GM12878 (cell line): ENCODE data around the gene DEPDC1B. TPM values are rescaled to one million over a fixed set of nuclear protein-coding genes. Genes with fewer than 3 reads are reported as not detected.

Source experiments
- ATAC-seq: fragments of 200-7000 bp; cut with Tn5 transposase; 3 replicates; pipeline ENCODE4 v1.9.1; 2020; ENCODE audit warnings: mild to moderate bottlenecking, moderate library complexity
- BruUV-seq: library from RNA; stranded (reverse); fragments of 400-500 nt; replicated peaks from 2 replicates; lab custom pipeline; 2021; lab: Mats Ljungman, UMichigan
- CTCF ChIA-PET: fragments of 300-600 bp; sonication (Branson Sonifier 250); formaldehyde crosslinking; extraction: SDS; loops from one replicate; lab custom pipeline; 2021; ENCODE audit warnings: inconsistent platforms; lab: Yijun Ruan, JAX
- POLR2A ChIA-PET: fragments of 350-600 bp; formaldehyde crosslinking; extraction: SDS; loops from one replicate; lab custom pipeline; 2021; ENCODE audit warnings: inconsistent platforms; lab: Charles Lee
- RAD21 ChIA-PET: fragments of 300-600 bp; sonication (Branson Sonifier 250); formaldehyde crosslinking; loops from one replicate; lab custom pipeline; 2023; ENCODE audit warnings: antibody characterized with exemption; ENCODE audit not compliant: unreplicated experiment; lab: Charles Lee
- SMC1A ChIA-PET: fragments of 300-600 bp; sonication (Branson Sonifier 250); formaldehyde crosslinking; loops from one replicate; lab custom pipeline; 2023; ENCODE audit not compliant: unreplicated experiment, uncharacterized antibody; lab: Charles Lee
- DNase-seq: peaks from one replicate; pipeline ENCODE4 v3.0.0-alpha.2; 2011; ENCODE audit warnings: low read depth, low spot score
- FAIRE-seq: peaks from 3 replicates; lab custom pipeline; 2011; peaks lifted over from hg19 to GRCh38; lab: Jason Lieb, UNC
- H2AFZ ChIP-seq: 2 replicates; pipeline ENCODE4 v1.6.0; 2011; ENCODE audit warnings: low read depth, low read length, control low read depth; ENCODE audit not compliant: control insufficient read depth
- H3K27ac ChIP-seq: 2 replicates; pipeline ENCODE4 v1.5.1; 2011; ENCODE audit warnings: control low read depth; ENCODE audit not compliant: control insufficient read depth, insufficient read depth
- H3K27me3 ChIP-seq, 2 experiments: replicated peaks in 1 of 2; 2 replicates each; pipeline versions ENCODE4 v1.6.0 to v1.6.1; 2011; ENCODE audit warnings: low read length in 1 of 2; ENCODE audit not compliant: control insufficient read depth in 2 of 2, insufficient read depth in 2 of 2
- H3K36me3 ChIP-seq, 2 experiments: 2 replicates each; pipeline ENCODE4 v1.5.1; 2011; ENCODE audit warnings: low read length in 1 of 2; ENCODE audit not compliant: control insufficient read depth in 2 of 2, insufficient read depth in 2 of 2
- H3K4me1 ChIP-seq: 2 replicates; pipeline ENCODE4 v1.6.1; 2011; ENCODE audit warnings: mild to moderate bottlenecking, low read length, moderate library complexity, mixed read lengths; ENCODE audit not compliant: control insufficient read depth, insufficient read depth
- H3K4me2 ChIP-seq: 2 replicates; pipeline ENCODE4 v1.6.0; 2011; ENCODE audit warnings: control low read depth; ENCODE audit not compliant: control insufficient read depth, insufficient read depth
- H3K4me3 ChIP-seq: fragments of 200-600 bp; sonication (generic); 2 replicates; pipeline ENCODE4 v1.5.1; 2016
- H3K79me2 ChIP-seq: 2 replicates; pipeline ENCODE4 v1.6.0; 2011; ENCODE audit warnings: low read length; ENCODE audit not compliant: control insufficient read depth, insufficient read depth
- H3K9ac ChIP-seq: 2 replicates; pipeline ENCODE4 v1.8.0; 2011; ENCODE audit warnings: low read length, control low read depth, mixed read lengths; ENCODE audit not compliant: control insufficient read depth, insufficient read depth
- H3K9me3 ChIP-seq: replicated peaks from 3 replicates; pipeline ENCODE4 v1.5.1; 2011; ENCODE audit warnings: mild to moderate bottlenecking, low read length; ENCODE audit not compliant: control insufficient read depth, insufficient read depth
- H4K20me1 ChIP-seq: 2 replicates; pipeline ENCODE4 v1.6.0; 2011; ENCODE audit not compliant: control insufficient read depth, insufficient read depth
- BRCA1 ChIP-seq: IDR thresholded peaks from 2 replicates; pipeline ENCODE4 v1.6.1; 2011; ENCODE audit warnings: low read depth, low read length, improper control_type of control experiment
- EP300 ChIP-seq, 2 experiments: fragments of 150-350 bp in 1 of 2; IDR thresholded peaks; 2 replicates each; pipeline ENCODE4 v1.6.1; 2011 to 2012; ENCODE audit warnings: low read depth in 2 of 2, low read length in 2 of 2, borderline replicate concordance in 1 of 2, improper control_type of control experiment in 1 of 2, inconsistent platforms in 1 of 2; ENCODE audit not compliant: control insufficient read depth in 1 of 2
- FOXK2 ChIP-seq: fragments of 450-650 bp; IDR thresholded peaks from 2 replicates; pipeline ENCODE4 v1.6.1; 2017; ENCODE audit warnings: mild to moderate bottlenecking, moderate library complexity
- HCFC1 ChIP-seq: fragments of 150-350 bp; IDR thresholded peaks from 2 replicates; pipeline ENCODE4 v1.6.1; 2014; ENCODE audit warnings: low read length
- IKZF1 ChIP-seq: fragments of 450-650 bp; conservative IDR thresholded peaks from 2 replicates; pipeline ENCODE4 v1.6.1; 2017; ENCODE audit warnings: antibody characterized with exemption, mild to moderate bottlenecking
- JUNB ChIP-seq: IDR thresholded peaks from 2 replicates; pipeline ENCODE4 v1.6.1; 2016; ENCODE audit warnings: antibody characterized with exemption, mild to moderate bottlenecking
- SPI1 ChIP-seq: IDR thresholded peaks from 2 replicates; pipeline ENCODE4 v1.6.1; 2011; ENCODE audit warnings: low read depth, mild to moderate bottlenecking, low read length, moderate library complexity, borderline replicate concordance; ENCODE audit not compliant: insufficient read depth
- ZBTB4 ChIP-seq: fragments of 450-650 bp; formaldehyde crosslinking; IDR thresholded peaks from 2 replicates; pipeline ENCODE4 v1.4.0; 2022; ENCODE audit warnings: mild to moderate bottlenecking, moderate library complexity
- ZNF687 ChIP-seq: fragments of 450-650 bp; IDR thresholded peaks from 2 replicates; pipeline ENCODE4 v1.6.1; 2017; ENCODE audit warnings: mild to moderate bottlenecking, moderate library complexity
- WGBS: methylation state at CpG from one replicate; pipeline ENCODE4 v1.1.6; 2016; ENCODE audit warnings: low lambda C conversion rate; ENCODE audit not compliant: insufficient replicate concordance, insufficient coverage; ENCODE audit errors: missing lambda C conversion rate; 5-methylcytosine and 5-hydroxymethylcytosine counted together
- in situ Hi-C: fragments of 300-500 bp; cut with MboI; formaldehyde crosslinking; loops from 9 replicates; pipeline ENCODE4 v1.14.3; 2018; ENCODE audit warnings: mixed read lengths
- intact Hi-C: fragments of 100-400 bp; cut with micrococcal nuclease; formaldehyde crosslinking; loops from one replicate; pipeline ENCODE4 v1.14.2; 2022; ENCODE audit not compliant: unreplicated experiment
- polyA plus RNA-seq, 11 experiments: library from polyadenylated mRNA; depleted of rRNA in 4 of 11; unstranded in 6 of 11; stranded (reverse) in 5 of 11; fragments of >200 nt; fragmentation: Nextera tagmentation in 4 of 11; fragmentation: Illumina TruSeq in 1 of 11; extraction: Ambion mirVana in 4 of 11; extraction: Trizol in 1 of 11; gene quantifications; 1 replicate in 1 of 11; 2 replicates in 10 of 11; pipeline versions ENCODE4 v1.2.1 to v1.2.3, GENCODE V29; 2011 to 2016; ENCODE audit warnings: inconsistent platforms in 2 of 11, missing spikeins in 2 of 11, low read depth in 1 of 11
- total RNA-seq, 4 experiments: library from RNA; depleted of rRNA in 3 of 4; stranded (reverse); fragments of >200 nt in 3 of 4; fragmentation: Illumina TruSeq in 1 of 4; extraction: Trizol in 1 of 4; gene quantifications; 2 replicates each; pipeline versions ENCODE4 v1.2.1 to v1.2.3, GENCODE V29; 2013 to 2021
- TF ChIP-seq, protein P1 (sequence below): IDR thresholded peaks from 2 replicates; pipeline ENCODE4 v1.6.1; 2012; ENCODE audit warnings: improper control_type of control experiment, low read depth, low read length; ENCODE audit not compliant: insufficient replicate concordance

The DEPDC1B gene
- total and polyA plus RNA-seq, 10 of the 15 experiments (the other 5 are each of a cell fraction or from before 2014, with no cell fraction given), result 29.7 to 56.5 (median 35.5) TPM

DNA sequence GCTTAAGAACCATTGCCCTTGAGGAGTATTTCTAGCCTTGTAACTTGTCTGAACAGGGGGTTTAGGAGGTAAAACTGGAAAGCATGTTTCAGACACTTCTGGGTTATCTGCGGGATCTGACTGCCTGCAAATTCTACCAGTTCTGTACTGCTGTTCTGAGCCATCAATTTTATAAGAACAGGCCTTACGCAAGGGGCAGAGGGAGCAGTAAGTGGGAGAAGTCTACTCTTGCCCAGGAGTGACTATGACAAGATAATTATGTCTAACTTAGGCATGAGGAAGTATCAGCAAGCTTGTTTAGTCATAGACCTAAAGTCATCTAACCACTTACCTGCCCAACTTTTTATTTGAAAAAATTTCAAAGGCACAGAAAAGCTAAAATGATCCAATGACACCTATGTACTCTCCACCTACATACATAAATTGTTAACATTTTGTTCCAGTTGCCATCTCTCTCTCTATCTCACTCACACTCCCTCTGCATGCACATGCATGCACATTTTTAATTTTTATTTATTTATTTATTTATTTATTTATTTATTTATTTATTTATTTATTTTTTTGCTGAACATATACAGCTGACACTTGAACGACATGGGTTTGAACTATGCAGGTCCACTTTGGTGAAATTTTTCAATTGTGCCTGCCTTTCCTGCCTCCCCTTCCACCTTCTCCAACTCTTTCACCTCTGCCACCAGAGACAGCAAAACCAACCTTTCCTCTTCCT is 18.4 kb upstream of the DEPDC1B start:
- ChIA-PET RAD21 (no interaction called here), SMC1A (interaction anchor here (0.9 kb wide), 1 partner anchor 20 kb away, joined by 3 read pairs; no protein-coding TSS in a partner anchor), POLR2A (no interaction called here), CTCF (interaction anchor here (0.6 to 0.9 kb wide), 4 partner anchors 18 to 241 kb away, joined by 3 read pairs; partner anchors contain the start of gene DEPDC1B)
- Histone ChIP-seq H3K27ac (no peak overlapping the region), H3K36me3 (no peaks in the 10 kb centered on the region), H3K27me3 (no peaks in the 10 kb centered on the region; a peak in 1 of 4 replicates), H3K4me2 (no peak overlapping the region), H3K79me2 (no peaks in the 10 kb centered on the region), H3K9me3 (no peaks in the 10 kb centered on the region; the same call in 2 of the 3 replicates), H3K4me3 (no peak overlapping the region), H3K9ac (no peak overlapping the region), H2AFZ (no peak overlapping the region), H4K20me1 (no peaks in the 10 kb centered on the region), H3K4me1 (no peaks in the 10 kb centered on the region)
- in situ Hi-C loops, result no loop called here
- no peak for FAIRE-seq
- BruUV-seq, result no TSS peak
- no peak for ATAC-seq
- intact Hi-C loops, result no loop called here
- DNase-seq, result no peak
- WGBS, result 64% methylated on average over 3 of the region's 3 CpGs
- no peak for TF ChIP-seq FOXK2
- TF ChIP-seq, protein P1, sequence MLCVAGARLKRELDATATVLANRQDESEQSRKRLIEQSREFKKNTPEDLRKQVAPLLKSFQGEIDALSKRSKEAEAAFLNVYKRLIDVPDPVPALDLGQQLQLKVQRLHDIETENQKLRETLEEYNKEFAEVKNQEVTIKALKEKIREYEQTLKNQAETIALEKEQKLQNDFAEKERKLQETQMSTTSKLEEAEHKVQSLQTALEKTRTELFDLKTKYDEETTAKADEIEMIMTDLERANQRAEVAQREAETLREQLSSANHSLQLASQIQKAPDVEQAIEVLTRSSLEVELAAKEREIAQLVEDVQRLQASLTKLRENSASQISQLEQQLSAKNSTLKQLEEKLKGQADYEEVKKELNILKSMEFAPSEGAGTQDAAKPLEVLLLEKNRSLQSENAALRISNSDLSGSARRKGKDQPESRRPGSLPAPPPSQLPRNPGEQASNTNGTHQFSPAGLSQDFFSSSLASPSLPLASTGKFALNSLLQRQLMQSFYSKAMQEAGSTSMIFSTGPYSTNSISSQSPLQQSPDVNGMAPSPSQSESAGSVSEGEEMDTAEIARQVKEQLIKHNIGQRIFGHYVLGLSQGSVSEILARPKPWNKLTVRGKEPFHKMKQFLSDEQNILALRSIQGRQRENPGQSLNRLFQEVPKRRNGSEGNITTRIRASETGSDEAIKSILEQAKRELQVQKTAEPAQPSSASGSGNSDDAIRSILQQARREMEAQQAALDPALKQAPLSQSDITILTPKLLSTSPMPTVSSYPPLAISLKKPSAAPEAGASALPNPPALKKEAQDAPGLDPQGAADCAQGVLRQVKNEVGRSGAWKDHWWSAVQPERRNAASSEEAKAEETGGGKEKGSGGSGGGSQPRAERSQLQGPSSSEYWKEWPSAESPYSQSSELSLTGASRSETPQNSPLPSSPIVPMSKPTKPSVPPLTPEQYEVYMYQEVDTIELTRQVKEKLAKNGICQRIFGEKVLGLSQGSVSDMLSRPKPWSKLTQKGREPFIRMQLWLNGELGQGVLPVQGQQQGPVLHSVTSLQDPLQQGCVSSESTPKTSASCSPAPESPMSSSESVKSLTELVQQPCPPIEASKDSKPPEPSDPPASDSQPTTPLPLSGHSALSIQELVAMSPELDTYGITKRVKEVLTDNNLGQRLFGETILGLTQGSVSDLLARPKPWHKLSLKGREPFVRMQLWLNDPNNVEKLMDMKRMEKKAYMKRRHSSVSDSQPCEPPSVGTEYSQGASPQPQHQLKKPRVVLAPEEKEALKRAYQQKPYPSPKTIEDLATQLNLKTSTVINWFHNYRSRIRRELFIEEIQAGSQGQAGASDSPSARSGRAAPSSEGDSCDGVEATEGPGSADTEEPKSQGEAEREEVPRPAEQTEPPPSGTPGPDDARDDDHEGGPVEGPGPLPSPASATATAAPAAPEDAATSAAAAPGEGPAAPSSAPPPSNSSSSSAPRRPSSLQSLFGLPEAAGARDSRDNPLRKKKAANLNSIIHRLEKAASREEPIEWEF, result no peak
- no peak for TF ChIP-seq BRCA1
- no peak for TF ChIP-seq EP300 (IDR thresholded peaks at IDR 0.05; ENCODE audit: borderline replicate concordance in 1 of 2, control insufficient read depth in 1 of 2, low read depth in 2 of 2, low read length in 2 of 2)
- TF ChIP-seq JUNB, result no peak
- TF ChIP-seq SPI1, result no peak
- TF ChIP-seq IKZF1, result no peak
- no peak for TF ChIP-seq HCFC1
- no peak for TF ChIP-seq ZBTB4 (CRISPR knock-in tag)
- TF ChIP-seq ZNF687, result no peak
